Spinal cord (tissue), 10 donors: Measurements from ENCODE around the gene C16orf74. TPM values are rescaled to one million over a fixed set of nuclear protein-coding genes. Genes with fewer than 3 reads are reported as not detected.
A peak's percentile ranks its signal among the peaks of the same experiment; 100 is the strongest.

Experiments
- DNase-seq, 6 donors: peaks; one replicate each; pipeline versions ENCODE4 v3.0.0 to v3.0.0-alpha.2; 2013 to 2015; ENCODE audit warnings: low spot score in 6 of 6, low read depth in 4 of 6
- H3K27ac ChIP-seq: one replicate; pipeline ENCODE4 v1.5.1; 2013; ENCODE audit warnings: low read depth, low read length, control low read depth
- H3K27me3 ChIP-seq: one replicate; pipeline ENCODE4 v1.6.1; 2013; ENCODE audit warnings: low read length; ENCODE audit not compliant: control insufficient read depth, insufficient read depth
- H3K36me3 ChIP-seq: one replicate; pipeline ENCODE4 v1.6.1; 2013; ENCODE audit warnings: low read length; ENCODE audit not compliant: control insufficient read depth, insufficient read depth
- H3K4me1 ChIP-seq: one replicate; pipeline ENCODE4 v1.6.1; 2013; ENCODE audit warnings: low read length; ENCODE audit not compliant: control insufficient read depth, insufficient read depth
- H3K4me3 ChIP-seq: one replicate; pipeline ENCODE4 v1.5.1; 2013; ENCODE audit warnings: low read depth, low read length, control low read depth
- H3K9me3 ChIP-seq: one replicate; pipeline ENCODE4 v1.6.1; 2013; ENCODE audit warnings: low read length; ENCODE audit not compliant: control insufficient read depth, insufficient read depth
- WGBS: methylation state at CpG from one replicate; pipeline ENCODE4 v1.1.5; 2013; ENCODE audit warnings: missing lambda C conversion rate; ENCODE audit not compliant: insufficient coverage; 5-methylcytosine and 5-hydroxymethylcytosine counted together
- long read RNA-seq, 4 donors: transcript quantifications; one replicate each; lab custom pipeline, GENCODE V29; 2026
- polyA plus RNA-seq, 2 donors: library from polyadenylated mRNA; unstranded; fragments of 120-200 nt; gene quantifications; one replicate each; pipeline ENCODE4 v1.2.1, GENCODE V29; 2013; ENCODE audit not compliant: insufficient read length in 2 of 2
- total RNA-seq, 2 donors: library from RNA; depleted of rRNA in 1 of 2; stranded (reverse); fragments of 120-200 nt in 1 of 2; fragments of >200 nt in 1 of 2; gene quantifications; one replicate each; pipeline versions ENCODE4 v1.2.3 to v1.2.4, GENCODE V29; 2013 to 2014
- donor health status: healthy.

The C16orf74 gene
- total RNA-seq (1 to 10 TPM; 1.8 to 2.5 TPM), polyA plus RNA-seq (1 to 10 TPM; 3.2 to 4.8 TPM)
- long read RNA-seq, donor 1, partial matches to known transcripts: 0 of 2 reads
- long read RNA-seq, donor 1, other reads (novel, unspliced or antisense): 0 of 2 reads
- long read RNA-seq, donor 2, partial matches to known transcripts: 0 of 2 reads
- long read RNA-seq, donor 2, other reads (novel, unspliced or antisense): 0 of 2 reads
- long read RNA-seq, donor 3, partial matches to known transcripts: 0 of 3 reads
- long read RNA-seq, donor 3, other reads (novel, unspliced or antisense): 0 of 3 reads
- long read RNA-seq, donor 4, transcript C16orf74-201 (4 exons, 906 nt): minor isoform, 7 of 24 reads
- long read RNA-seq, donor 4, transcript C16orf74-207 (3 exons, 761 nt): minor isoform, 5 of 24 reads
- long read RNA-seq, donor 4, transcript C16orf74-203 (4 exons, 744 nt): major isoform, 12 of 24 reads
- long read RNA-seq, donor 4, partial matches to known transcripts: 0 of 24 reads
- long read RNA-seq, donor 4, other reads (novel, unspliced or antisense): 0 of 24 reads

DNA sequence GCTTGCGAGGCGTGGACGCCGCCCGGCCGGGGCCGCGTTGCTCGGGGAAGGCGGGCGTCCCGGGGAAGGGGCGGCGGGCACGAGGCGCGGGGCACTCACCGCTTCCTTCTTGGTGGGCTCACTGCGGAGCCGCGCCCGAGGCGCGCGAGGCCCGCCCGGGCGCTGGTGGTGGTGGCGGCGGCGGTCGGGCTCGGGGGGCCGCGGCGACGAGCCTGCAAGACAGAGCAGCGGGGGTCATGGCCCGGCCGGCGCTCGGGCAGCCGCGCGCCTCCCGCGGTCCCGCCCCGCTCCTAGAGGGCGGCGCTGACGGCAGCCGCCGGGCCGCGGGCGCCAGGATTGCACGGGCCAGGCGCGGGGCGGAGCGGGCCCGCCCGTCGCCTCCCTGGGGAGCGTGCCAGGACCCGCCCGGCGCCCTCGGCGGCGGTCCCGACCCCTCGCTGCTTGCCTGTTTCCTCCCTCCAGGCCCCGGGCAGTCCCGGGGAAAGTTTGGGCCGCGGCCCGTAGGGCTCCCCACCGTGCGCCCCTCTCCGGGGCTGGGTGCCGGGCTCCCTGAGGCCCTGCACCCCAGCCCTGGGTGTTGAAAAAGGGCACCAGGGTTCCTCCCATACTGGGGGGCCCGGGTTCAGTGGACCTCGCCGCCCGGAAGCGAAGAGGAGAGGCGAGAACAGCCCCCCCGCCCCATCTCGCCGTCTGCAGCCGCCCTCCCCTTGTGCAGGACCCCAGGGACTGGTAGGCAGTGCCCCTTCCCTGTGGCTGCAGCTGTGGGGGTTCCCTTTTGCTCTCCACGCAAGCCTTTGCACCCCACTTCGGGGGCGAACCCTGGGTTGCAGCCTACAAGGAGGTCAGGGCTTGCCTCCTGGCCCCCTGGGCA, at the start of gene C16orf74:
TSS of gene C16orf74 (minus strand) at position 270 of the 871 bp plus-strand sequence. CDS start 15,879 bp downstream, outside the sequence.
- 4% methylated on average over 96 of the region's 96 CpGs for WGBS
- peak in 1 of 6 donors; percentile 47 for DNase-seq

GRCh38 chr16:85800321-85800669, 49.4 kb upstream of the C16orf74 start:
- Histone ChIP-seq H3K4me3 (peak overlapping the region; percentile 80), H3K4me1 (peaks cover 24% of the 10 kb centered on the region), H3K27ac (peak overlapping the region; percentile 25), H3K27me3 (no peaks in the 10 kb centered on the region), H3K36me3 (peaks cover 31% of the 10 kb centered on the region), H3K9me3 (no peaks in the 10 kb centered on the region)
- no peak for DNase-seq
- 10% methylated on average over 7 of the region's 9 CpGs for WGBS

More for the DNA sequence above, at the start of gene C16orf74:
- H3K27ac ChIP-seq: no peak within 1 kb of the TSS
- peak within 1 kb of the TSS; percentile 38 for H3K4me3 ChIP-seq
- H3K9me3 ChIP-seq: no peaks in the 10 kb centered on the region
- no peaks in the 10 kb centered on the region for H3K36me3 ChIP-seq
- H3K27me3 ChIP-seq: peaks cover 40% of the 10 kb centered on the region
- peaks cover 50% of the 10 kb centered on the region for H3K4me1 ChIP-seq

GRCh38 chr16:85799497-85800320, 48.8 kb upstream of the C16orf74 start, which contains the start of the genes COX4I1 and EMC8:
TSS of gene COX4I1 (plus strand) at chr16:85799695. CDS start at chr16:85801206, 1,511 bp downstream.
TSS of gene EMC8 (minus strand) at chr16:85799544. CDS start at chr16:85799295, 249 bp downstream.
- Histone ChIP-seq H3K4me1 (peaks cover 24% of the 10 kb centered on the region), H3K36me3 (peaks cover 30% of the 10 kb centered on the region), H3K4me3 (peak within 1 kb of the TSS; percentile 80), H3K27ac (peak within 1 kb of the TSS; percentile 25), H3K9me3 (no peaks in the 10 kb centered on the region), H3K27me3 (no peaks in the 10 kb centered on the region)
- peak; percentile 81 to 98 (median 90) for DNase-seq
- under 1% methylated on average over 81 of the region's 87 CpGs for WGBS

DNA sequence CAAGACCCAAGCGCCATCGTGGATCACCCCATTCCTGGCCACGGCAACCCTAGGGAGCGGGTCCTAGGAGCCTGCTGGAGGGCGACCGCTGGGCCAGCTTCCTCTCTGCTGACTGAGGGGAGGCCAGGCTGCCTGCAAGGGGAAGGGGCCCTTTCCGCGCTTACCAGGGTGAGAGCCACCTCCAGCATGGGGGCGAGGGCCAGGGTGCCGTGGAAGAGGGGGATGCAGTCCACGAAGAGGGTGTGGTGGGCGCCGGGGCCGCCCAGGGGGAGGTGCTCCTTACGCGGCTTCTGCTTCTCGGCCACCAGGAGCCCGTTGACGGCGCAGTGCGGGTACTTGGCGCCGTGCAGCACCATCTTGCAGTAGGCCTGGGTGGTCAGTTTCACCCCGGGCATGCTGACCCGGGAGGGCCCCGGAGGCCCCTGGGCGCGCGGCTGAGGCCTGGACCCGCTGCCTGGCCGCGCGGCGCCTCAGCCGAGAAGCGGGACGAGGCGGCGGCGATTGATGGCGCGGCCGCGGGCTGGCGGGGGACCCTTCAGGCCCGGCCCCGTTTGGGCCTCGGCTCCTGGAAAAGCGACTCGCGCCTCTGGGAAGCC, 48.1 kb upstream of the C16orf74 start:
- Histone ChIP-seq H3K9me3 (no peaks in the 10 kb centered on the region), H3K27ac (no peak overlapping the region), H3K4me1 (peaks cover 24% of the 10 kb centered on the region), H3K27me3 (no peaks in the 10 kb centered on the region), H3K4me3 (peak overlapping the region; percentile 80), H3K36me3 (peaks cover 29% of the 10 kb centered on the region)
- no peak for DNase-seq
- WGBS: 0% methylated on average over 50 of the region's 51 CpGs

- H3K36me3 ChIP-seq: peaks cover 29% of the 10 kb centered on the region
- H3K27me3 ChIP-seq: no peaks in the 10 kb centered on the region
- H3K4me3 ChIP-seq: peak overlapping the region; percentile 80
- 24% methylated on average over 15 of the region's 17 CpGs for WGBS
- DNase-seq: no peak
- peaks cover 24% of the 10 kb centered on the region for H3K4me1 ChIP-seq
- no peak overlapping the region for H3K27ac ChIP-seq
- H3K9me3 ChIP-seq: no peaks in the 10 kb centered on the region
Measured at GRCh38 chr16:85798283-85798776, 47.4 kb upstream of the C16orf74 start.

DNA sequence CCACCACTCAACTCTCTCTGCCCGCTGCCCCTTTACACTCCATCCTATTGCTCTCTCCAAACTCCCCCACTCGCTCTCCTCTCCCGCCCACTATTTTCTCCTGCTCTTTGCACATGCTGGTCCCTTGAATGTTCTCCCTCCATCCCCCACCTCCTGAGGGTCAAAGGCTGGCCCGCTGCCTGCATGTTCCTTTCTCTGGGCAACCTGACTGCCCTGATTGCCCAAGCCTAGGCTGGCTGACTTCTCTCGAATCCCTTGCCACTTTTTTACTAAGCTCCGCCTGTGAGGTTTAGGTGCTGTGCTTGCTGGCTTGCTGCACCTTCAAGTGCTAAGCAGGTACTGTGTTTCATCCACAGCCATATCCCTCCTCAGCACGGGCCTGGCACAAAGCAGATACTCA, 45.7 kb upstream of the C16orf74 start:
- H3K4me1 ChIP-seq: peaks cover 24% of the 10 kb centered on the region
- no peak for DNase-seq
- H3K27me3 ChIP-seq: no peaks in the 10 kb centered on the region
- H3K4me3 ChIP-seq: no peak overlapping the region
- WGBS: 99% methylated on average over 5 of the region's 7 CpGs
- H3K9me3 ChIP-seq: no peaks in the 10 kb centered on the region
- H3K27ac ChIP-seq: no peak overlapping the region
- peaks cover 35% of the 10 kb centered on the region for H3K36me3 ChIP-seq

- peaks cover 24% of the 10 kb centered on the region for H3K4me1 ChIP-seq
- DNase-seq: no peak
- no peaks in the 10 kb centered on the region for H3K9me3 ChIP-seq
- no peaks in the 10 kb centered on the region for H3K27me3 ChIP-seq
- WGBS: 92% methylated on average over 6 of the region's 6 CpGs
- H3K36me3 ChIP-seq: peaks cover 35% of the 10 kb centered on the region
- no peak overlapping the region for H3K4me3 ChIP-seq
- no peak overlapping the region for H3K27ac ChIP-seq
Measured at GRCh38 chr16:85796152-85796551, 45.3 kb upstream of the C16orf74 start.

GRCh38 chr16:85794696-85795095, 43.8 kb upstream of the C16orf74 start:
- Histone ChIP-seq H3K36me3 (peaks cover 40% of the 10 kb centered on the region), H3K4me1 (peaks cover 14% of the 10 kb centered on the region), H3K27ac (no peak overlapping the region), H3K4me3 (no peak overlapping the region), H3K27me3 (no peaks in the 10 kb centered on the region), H3K9me3 (no peaks in the 10 kb centered on the region)
- no peak for DNase-seq
- 94% methylated on average over 5 of the region's 8 CpGs for WGBS
